Kidney tubule cell (primary cell): ENCODE results near the gene CSTF1.
"Not testable (repeated sequence)": the region's sequence is repeated elsewhere in the genome, so short reads cannot be mapped to it uniquely, and the experiment has no call there.

ENCODE experiments used
- DNase-seq: peaks from one replicate; pipeline ENCODE4 v3.0.0-alpha.2; 2018; ENCODE audit warnings: low spot score

Gene CSTF1

GRCh38 chr20:56369179-56369578 lies 23.3 kb upstream of the CSTF1 start:
- DNase-seq: no peak

GRCh38 chr20:56371977-56372376 lies 20.5 kb upstream of the CSTF1 start:
- no peak for DNase-seq

GRCh38 chr20:56372850-56373249 lies 19.6 kb upstream of the CSTF1 start:
- no peak for DNase-seq

GRCh38 chr20:56373942-56374341 lies 18.5 kb upstream of the CSTF1 start:
- peak; percentile 76 for DNase-seq

GRCh38 chr20:56376331-56376730 lies 16.1 kb upstream of the CSTF1 start:
- DNase-seq: no peak

- no peak for DNase-seq
These were observed 14.1 kb upstream of the CSTF1 start for GRCh38 chr20:56378386-56378785.

GRCh38 chr20:56380375-56380774 lies 12.1 kb upstream of the CSTF1 start:
- no peak for DNase-seq

- no peak for DNase-seq
These were observed 10.9 kb upstream of the CSTF1 start for GRCh38 chr20:56381501-56381900.

GRCh38 chr20:56382696-56383095 lies 9.7 kb upstream of the CSTF1 start:
- no peak for DNase-seq

GRCh38 chr20:56383334-56383733 lies 9.1 kb upstream of the CSTF1 start:
- DNase-seq: no peak

GRCh38 chr20:56385130-56385529 lies 7.3 kb upstream of the CSTF1 start:
- no peak for DNase-seq

GRCh38 chr20:56386219-56386618 lies 6.2 kb upstream of the CSTF1 start:
- no peak for DNase-seq

- no peak for DNase-seq
These were observed 3.6 kb upstream of the CSTF1 start for GRCh38 chr20:56388882-56389281.

- no peak for DNase-seq
These were observed 2.6 kb upstream of the CSTF1 start for GRCh38 chr20:56389807-56390206.

- not testable (repeated sequence) for DNase-seq
These were observed 2.0 kb upstream of the CSTF1 start for GRCh38 chr20:56390396-56390795.

- DNase-seq: no peak
These were observed 1.4 kb upstream of the CSTF1 start for GRCh38 chr20:56391037-56391436.

- peak; percentile 10 for DNase-seq
These were observed 781 bp upstream of the CSTF1 start for GRCh38 chr20:56391596-56392131.

- DNase-seq: peak; percentile 16
These were observed 537 bp downstream of the CSTF1 start for GRCh38 chr20:56392881-56393482.

- no peak for DNase-seq
These were observed 1.2 kb downstream of the CSTF1 start for GRCh38 chr20:56393653-56394052.

GRCh38 chr20:56395166-56395565 lies 2.7 kb downstream of the CSTF1 start:
- DNase-seq: no peak

- peak; percentile 65 for DNase-seq
These were observed 7.7 kb downstream of the CSTF1 start for GRCh38 chr20:56400001-56400640.

- DNase-seq: no peak
These were observed 11.0 kb downstream of the CSTF1 start for GRCh38 chr20:56403465-56403864.

GRCh38 chr20:56405356-56405755 lies 12.9 kb downstream of the CSTF1 start:
- DNase-seq: not testable (repeated sequence)

- DNase-seq: no peak
These were observed 14.5 kb downstream of the CSTF1 start for GRCh38 chr20:56406910-56407309.
